A549 treated with Hydrocortisone at 1 μM for 4 hours (cell line): ENCODE results near the gene RCSD1. TPM values are rescaled to one million over a fixed set of nuclear protein-coding genes. Genes with fewer than 3 reads are reported as not detected.

Experiments
- total RNA-seq: library from RNA; stranded (reverse); fragments of 200-300 nt; extraction: Qiagen RNA extraction; gene quantifications from 5 replicates; pipeline ENCODE4 v1.2.3, GENCODE V29; 2022

Gene RCSD1
- 0.06 to 0.21 TPM (median 0.06 TPM) in 3 of 5 replicates, not detected in the others for total RNA-seq

GRCh38 chr1:167629681-167630567, at the start of gene RCSD1:
TSS of gene RCSD1 (plus strand) at chr1:167630232. CDS start at chr1:167630424, 192 bp downstream.

DNA sequence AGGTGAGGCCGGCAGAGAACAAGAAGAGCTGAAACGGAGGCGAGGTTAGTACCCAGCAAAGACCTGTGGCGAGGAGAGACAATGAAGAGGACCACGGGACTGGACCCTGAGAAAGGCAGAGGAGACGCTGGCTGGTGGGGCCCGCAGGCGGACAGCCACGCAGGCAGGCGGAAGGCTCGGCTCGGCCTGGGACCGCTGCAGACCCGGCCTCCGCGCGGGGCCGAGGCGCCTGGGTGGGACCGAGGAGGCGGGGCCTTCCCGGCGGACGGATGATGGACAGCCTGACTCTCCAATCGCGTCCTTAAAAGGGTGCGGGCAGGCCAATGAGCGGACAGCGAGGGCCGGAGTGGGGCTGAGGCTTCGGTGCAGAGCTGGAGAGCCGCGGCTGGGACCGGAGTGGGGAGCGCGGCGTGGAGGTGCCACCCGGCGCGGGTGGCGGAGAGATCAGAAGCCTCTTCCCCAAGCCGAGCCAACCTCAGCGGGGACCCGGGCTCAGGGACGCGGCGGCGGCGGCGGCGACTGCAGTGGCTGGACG, 91.7 kb downstream of the RCSD1 start, which contains the start of gene MPZL1:
TSS of gene MPZL1 (plus strand) at position 366 of the 535 bp plus-strand sequence. CDS start 170 bp downstream, outside the sequence.

Other genes starting within 250 kb of the RCSD1 start
- 0.38 to 0.83 TPM (median 0.61 TPM) in 5 replicates for gene CD247, start 111.7 kb upstream of the RCSD1 start, total RNA-seq
- gene CREG1, start 76.5 kb upstream of the RCSD1 start, total RNA-seq: 77.7 to 91.2 TPM (median 88.5 TPM) in 5 replicates
- gene MPZL1, start 91.8 kb downstream of the RCSD1 start, total RNA-seq: 104 to 126 TPM (median 114 TPM) in 5 replicates